Fibroblast of mammary gland (primary cell): ENCODE measurements around the gene TSC22D1.
A peak's percentile ranks its signal among the peaks of the same experiment; 100 is the strongest.

Experiments used
- DNase-seq: peaks from one replicate; pipeline ENCODE4 v3.0.0-alpha.2; 2010; ENCODE audit warnings: low read depth
- H3K4me3 ChIP-seq: 2 replicates; pipeline ENCODE4 v1.5.1; 2011; ENCODE audit warnings: low read depth, mild to moderate bottlenecking, low read length, moderate library complexity; ENCODE audit not compliant: control insufficient read depth
- TF ChIP-seq, protein P1 (sequence below): conservative IDR thresholded peaks from 2 replicates; pipeline ENCODE4 v1.5.1; 2011; ENCODE audit warnings: low read depth, low read length, inconsistent platforms; ENCODE audit not compliant: control insufficient read depth, insufficient read depth

TSC22D1 gene

DNA sequence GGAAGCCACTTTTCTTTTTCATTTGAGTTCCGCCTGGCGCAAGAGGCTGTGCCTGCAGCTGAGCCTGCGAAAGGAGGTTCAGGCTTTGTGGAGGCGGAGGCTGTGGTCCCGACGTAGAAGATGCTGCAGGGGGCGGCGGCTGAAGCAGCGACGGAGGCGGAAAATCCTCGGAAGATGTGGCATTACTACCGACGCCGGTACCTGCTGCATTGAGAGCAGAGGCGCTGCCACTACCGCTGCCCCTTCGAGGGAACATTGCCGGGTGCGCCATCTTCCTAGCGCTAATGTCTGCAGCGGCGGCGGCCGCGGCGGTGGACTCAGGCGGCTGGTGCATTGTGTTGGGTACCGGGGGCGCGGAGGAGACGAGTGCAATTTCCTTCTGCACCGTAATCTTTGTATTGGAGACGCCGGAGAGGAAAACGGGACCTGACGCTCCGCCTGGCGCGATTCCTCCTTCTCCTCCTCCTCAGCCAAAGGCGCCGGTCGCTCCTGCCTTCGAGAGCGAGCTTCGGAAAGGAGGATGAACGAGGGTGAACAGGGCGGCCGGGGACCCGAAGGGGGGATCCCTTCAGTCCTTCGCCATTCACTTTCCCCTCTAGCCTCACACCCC lies at the start of gene TSC22D1:
TSS of gene TSC22D1 (minus strand) at position 590 of the 610 bp plus-strand sequence. CDS start at position 334, 256 bp downstream.
- TF ChIP-seq, protein P1, sequence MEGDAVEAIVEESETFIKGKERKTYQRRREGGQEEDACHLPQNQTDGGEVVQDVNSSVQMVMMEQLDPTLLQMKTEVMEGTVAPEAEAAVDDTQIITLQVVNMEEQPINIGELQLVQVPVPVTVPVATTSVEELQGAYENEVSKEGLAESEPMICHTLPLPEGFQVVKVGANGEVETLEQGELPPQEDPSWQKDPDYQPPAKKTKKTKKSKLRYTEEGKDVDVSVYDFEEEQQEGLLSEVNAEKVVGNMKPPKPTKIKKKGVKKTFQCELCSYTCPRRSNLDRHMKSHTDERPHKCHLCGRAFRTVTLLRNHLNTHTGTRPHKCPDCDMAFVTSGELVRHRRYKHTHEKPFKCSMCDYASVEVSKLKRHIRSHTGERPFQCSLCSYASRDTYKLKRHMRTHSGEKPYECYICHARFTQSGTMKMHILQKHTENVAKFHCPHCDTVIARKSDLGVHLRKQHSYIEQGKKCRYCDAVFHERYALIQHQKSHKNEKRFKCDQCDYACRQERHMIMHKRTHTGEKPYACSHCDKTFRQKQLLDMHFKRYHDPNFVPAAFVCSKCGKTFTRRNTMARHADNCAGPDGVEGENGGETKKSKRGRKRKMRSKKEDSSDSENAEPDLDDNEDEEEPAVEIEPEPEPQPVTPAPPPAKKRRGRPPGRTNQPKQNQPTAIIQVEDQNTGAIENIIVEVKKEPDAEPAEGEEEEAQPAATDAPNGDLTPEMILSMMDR: no peak
- peak; percentile 51 for DNase-seq
- peak within 1 kb of the TSS; percentile 78 for H3K4me3 ChIP-seq

DNA sequence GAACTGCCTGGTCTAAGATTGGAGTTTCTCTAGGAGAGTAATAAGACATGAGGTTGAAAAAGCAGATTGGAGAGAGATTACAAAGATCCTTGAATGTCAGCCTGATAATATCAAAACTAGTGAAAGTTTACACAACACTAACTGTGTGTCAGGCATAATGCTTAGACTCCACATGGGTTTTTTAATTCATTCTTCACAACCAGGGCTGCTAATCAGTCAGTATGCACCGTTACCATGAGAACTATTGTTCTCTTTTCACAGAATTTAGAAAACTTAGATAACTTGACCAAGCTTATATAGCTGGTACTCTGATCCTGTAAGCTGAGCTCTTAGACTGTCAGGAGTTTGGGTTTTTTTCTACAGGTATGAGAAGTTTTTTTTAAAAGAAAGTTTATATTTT lies 46.6 kb upstream of the TSC22D1 start:
- no peak overlapping the region for H3K4me3 ChIP-seq
- TF ChIP-seq, protein P1: no peak
- DNase-seq: no peak

DNA sequence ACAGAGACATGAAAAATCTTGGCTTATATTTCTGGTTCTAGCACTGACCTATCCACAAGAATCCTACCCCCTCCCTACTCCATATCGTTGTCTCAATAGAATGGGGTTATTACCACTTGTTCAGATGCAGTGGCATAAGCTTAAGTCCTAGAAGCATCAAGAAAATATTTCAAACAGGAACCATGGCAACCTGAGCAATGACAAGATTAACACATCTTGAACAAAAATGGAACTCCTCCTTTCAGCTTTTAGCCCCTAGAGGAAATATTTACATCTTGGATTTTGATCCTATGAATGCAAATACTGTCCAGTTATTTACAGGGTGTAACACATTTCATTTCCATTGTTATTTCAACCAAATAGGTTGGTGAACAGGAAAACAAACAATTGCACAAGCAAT lies 46.1 kb upstream of the TSC22D1 start:
- H3K4me3 ChIP-seq: no peak overlapping the region
- DNase-seq: no peak
- TF ChIP-seq, protein P1: no peak

DNA sequence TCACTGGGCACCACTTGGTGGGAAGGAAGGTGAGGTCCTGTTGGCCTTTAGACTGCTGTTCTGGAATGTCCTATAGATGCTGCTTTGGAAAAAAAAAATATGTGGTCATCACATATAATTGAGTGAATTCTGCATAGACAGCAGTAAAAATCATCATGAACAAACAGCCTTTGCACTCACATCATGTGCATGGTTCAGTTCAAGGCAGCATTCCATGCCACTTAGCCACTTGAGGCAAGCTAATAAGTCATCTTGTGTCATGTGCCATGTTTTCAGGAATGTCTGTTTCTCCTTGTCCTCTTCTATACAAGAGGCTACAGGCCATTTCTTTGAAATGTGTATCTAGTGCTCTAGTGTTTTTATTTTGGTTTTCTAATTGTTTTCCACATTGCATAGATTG lies 43.9 kb upstream of the TSC22D1 start:
- no peak overlapping the region for H3K4me3 ChIP-seq
- TF ChIP-seq, protein P1: no peak
- DNase-seq: peak; percentile 37

DNA sequence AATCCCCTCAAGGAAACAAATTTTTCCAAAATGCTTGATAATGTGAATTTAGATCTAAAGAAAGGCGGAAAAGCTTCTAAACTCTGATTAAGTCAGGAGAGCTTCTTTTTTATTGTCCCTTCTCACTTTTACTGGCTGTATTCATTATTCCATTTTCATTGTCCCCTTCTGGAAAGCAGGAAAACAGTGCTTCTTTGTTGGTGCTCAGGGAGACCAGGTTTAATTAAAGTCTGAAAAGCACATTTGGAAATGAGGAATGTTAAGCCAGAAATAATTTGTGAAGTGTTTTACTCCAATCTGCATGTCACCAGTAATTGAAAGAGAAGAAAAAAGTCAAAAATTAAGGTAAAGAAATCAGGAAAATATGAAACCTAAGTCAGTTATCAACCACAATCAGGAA lies 43.5 kb upstream of the TSC22D1 start:
- TF ChIP-seq, protein P1: no peak
- DNase-seq: no peak
- no peak overlapping the region for H3K4me3 ChIP-seq

DNA sequence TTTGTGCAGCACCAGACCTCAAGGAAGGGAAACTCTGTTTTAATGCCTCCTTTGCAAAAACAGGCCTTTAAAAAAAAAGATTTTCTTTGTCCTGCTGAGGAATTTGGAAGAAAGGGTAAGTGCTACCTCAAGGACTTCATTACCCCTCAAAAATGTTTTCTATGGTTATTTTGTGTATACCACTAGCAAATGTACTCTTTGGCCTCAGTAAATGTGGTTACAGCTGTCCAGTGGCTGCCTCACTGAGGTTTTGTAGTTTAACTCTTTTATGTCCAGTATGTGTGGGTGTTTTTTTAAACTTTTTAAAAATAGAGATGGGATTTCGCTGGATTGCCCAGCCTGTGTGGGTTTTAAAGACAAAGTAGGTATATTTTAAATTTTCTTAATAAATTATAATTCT lies 42.2 kb upstream of the TSC22D1 start:
- DNase-seq: no peak
- no peak overlapping the region for H3K4me3 ChIP-seq
- TF ChIP-seq, protein P1: no peak

DNA sequence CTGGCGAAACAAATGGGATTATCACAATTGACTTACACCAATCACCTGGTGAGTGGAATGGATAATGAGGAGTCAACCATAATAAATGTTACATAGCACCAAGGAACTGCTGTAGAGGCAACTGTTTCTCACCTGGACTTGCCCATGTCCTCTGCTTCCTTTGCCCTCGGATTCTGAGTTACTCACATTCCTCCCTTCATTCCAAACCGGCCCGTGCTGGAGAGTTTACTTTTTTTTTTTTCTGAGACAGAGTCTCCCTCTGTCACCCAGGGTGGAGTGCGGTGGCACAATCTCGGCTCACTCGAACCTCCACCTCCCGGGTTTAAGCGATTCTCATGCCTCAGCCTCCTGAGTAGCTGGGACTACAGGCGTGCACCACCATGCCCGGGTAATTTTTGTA lies 41.5 kb upstream of the TSC22D1 start:
- no peak for DNase-seq
- TF ChIP-seq, protein P1: no peak
- H3K4me3 ChIP-seq: no peak overlapping the region
